ENCODE measurements around the gene ZNRD2.
A peak's percentile ranks its signal among the peaks of the same experiment; 100 is the strongest.

The ZNRD2 gene

DNA sequence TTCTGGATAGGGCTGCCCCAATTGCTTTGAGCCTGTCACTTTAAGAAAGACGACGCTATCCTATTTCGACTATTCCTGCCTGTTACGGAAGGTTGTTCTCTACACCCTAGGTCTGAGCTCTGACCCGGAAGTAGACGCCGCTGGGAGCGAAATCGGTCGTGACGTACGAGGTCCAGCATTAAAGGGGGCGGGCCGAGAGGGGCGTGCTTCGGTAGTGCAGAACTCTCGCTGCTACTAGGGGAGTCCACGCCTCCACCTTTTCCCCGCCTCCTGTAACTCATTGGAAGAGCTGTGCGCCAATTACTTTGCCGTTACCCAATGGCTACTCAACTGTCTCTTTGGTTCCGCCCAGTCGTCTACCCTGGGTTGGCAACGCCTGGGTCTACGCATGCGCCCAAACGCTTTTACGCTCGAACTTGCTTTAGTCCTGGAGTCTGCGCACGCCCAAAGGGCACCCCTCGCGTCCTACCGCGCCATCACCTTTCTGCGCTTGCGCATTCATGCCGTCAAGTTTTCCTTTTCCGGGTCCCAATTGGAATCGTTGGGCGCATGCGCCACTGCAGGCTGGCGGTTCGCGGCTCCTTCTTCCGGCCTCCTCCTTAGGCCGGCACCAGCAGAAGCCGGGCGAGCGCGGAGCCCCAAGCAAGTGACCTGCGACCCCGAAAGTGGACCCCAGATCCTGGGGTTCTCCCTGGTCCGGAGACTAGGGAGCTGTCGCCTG is 45.1 kb downstream of the ZNRD2 start, which contains the start of gene PCNX3:
TSS of gene PCNX3 (plus strand) at position 548 of the 721 bp plus-strand sequence. CDS start 536 bp downstream, outside the sequence.
- Histone ChIP-seq H4K20me1 (ENCODE audit: low read depth, low read length) (no peaks in the 10 kb centered on the region; the same call in 1 of the 2 replicates), H3K36me3 (ENCODE audit: low read length) (no peaks in the 10 kb centered on the region), H3K27me3 (ENCODE audit: low read length) (no peaks in the 10 kb centered on the region), H3F3A (ENCODE audit: insufficient read depth) (no peaks in the 10 kb centered on the region), H2AFZ (ENCODE audit: low read depth, low read length, severe bottlenecking) (peak within 1 kb of the TSS; percentile 32), H3K9me3 (ENCODE audit: insufficient read depth, low read length) (no peaks in the 10 kb centered on the region), H3K9me2 (replicated peaks; ENCODE audit: insufficient read depth, low read length) (no peaks in the 10 kb centered on the region), H3K79me2 (ENCODE audit: insufficient read depth, low read length) (peaks cover 35% of the 10 kb centered on the region), H3K9ac (ENCODE audit: low read length) (peak within 1 kb of the TSS; percentile 92), H3K4me3 (ENCODE audit: insufficient read depth, low read length, poor library complexity, severe bottlenecking) (peak within 1 kb of the TSS; percentile 86), H3K27ac (ENCODE audit: low read depth, low read length) (peak within 1 kb of the TSS; percentile 76), H3K4me2 (ENCODE audit: low read depth, low read length, poor library complexity, severe bottlenecking) (peak within 1 kb of the TSS; percentile 91)
- no peak for TF ChIP-seq EZH2phosphoT487 (conservative IDR thresholded peaks at IDR 0.05; ENCODE audit: low read length)
- TF ChIP-seq CTCF (IDR thresholded peaks at IDR 0.05; ENCODE audit: insufficient read depth, low read length, poor library complexity, severe bottlenecking) = no peak

DNA sequence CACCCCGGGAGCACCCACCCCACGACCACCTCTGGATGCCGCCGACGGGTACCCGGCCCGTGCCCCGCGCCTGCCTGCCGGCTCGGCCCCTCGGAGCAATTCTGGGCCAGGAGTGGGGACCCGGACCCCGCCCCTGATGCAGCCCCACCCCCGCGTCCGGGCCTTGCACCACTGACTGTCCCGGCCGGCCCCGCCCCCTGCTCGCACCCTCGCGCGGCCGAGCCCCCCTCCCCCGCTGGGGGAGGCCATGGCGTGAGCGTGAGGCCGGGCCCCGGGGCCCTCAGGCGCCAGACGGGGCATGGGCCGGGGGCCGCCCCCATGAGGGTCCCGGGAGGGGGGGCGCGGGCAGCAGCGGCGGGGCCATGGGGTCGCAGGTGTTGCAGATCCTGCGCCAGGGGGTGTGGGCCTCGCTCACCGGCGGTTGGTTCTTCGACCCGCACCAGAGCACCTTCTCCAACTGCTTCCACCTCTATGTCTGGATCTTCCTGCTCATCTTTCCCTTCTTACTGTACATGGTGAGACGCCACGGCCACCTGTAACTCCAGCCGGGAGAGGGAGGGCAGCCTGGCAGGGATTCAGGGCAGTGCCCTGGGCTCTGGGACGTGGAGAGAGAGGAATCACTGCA is 45.8 kb downstream of the ZNRD2 start:
- no peaks in the 10 kb centered on the region; the same call in 1 of the 2 replicates for H4K20me1 ChIP-seq (ENCODE audit: low read depth, low read length)
- peak overlapping the region; percentile 91 for H3K4me2 ChIP-seq (ENCODE audit: low read depth, low read length, poor library complexity, severe bottlenecking)
- peak overlapping the region; percentile 86 for H3K4me3 ChIP-seq (ENCODE audit: insufficient read depth, low read length, poor library complexity, severe bottlenecking)
- H3F3A ChIP-seq (ENCODE audit: insufficient read depth) = no peaks in the 10 kb centered on the region
- peak overlapping the region; percentile 92 for H3K9ac ChIP-seq (ENCODE audit: low read length)
- no peaks in the 10 kb centered on the region for H3K36me3 ChIP-seq (ENCODE audit: low read length)
- H3K9me3 ChIP-seq (ENCODE audit: insufficient read depth, low read length) = no peaks in the 10 kb centered on the region
- peak overlapping the region; percentile 76 for H3K27ac ChIP-seq (ENCODE audit: low read depth, low read length)
- H3K79me2 ChIP-seq (ENCODE audit: insufficient read depth, low read length) = peaks cover 35% of the 10 kb centered on the region
- no peaks in the 10 kb centered on the region for H3K9me2 ChIP-seq (replicated peaks; ENCODE audit: insufficient read depth, low read length)
- no peaks in the 10 kb centered on the region for H3K27me3 ChIP-seq (ENCODE audit: low read length)
- TF ChIP-seq CTCF (IDR thresholded peaks at IDR 0.05; ENCODE audit: insufficient read depth, low read length, poor library complexity, severe bottlenecking) (no peak), EZH2phosphoT487 (conservative IDR thresholded peaks at IDR 0.05; ENCODE audit: low read length) (no peak)
- no peak overlapping the region for H2AFZ ChIP-seq (ENCODE audit: low read depth, low read length, severe bottlenecking)

- Histone ChIP-seq H3K27me3 (ENCODE audit: low read length) (no peaks in the 10 kb centered on the region), H3K9me2 (replicated peaks; ENCODE audit: insufficient read depth, low read length) (no peaks in the 10 kb centered on the region), H3K79me2 (ENCODE audit: insufficient read depth, low read length) (peaks cover 35% of the 10 kb centered on the region), H2AFZ (ENCODE audit: low read depth, low read length, severe bottlenecking) (no peak overlapping the region), H3K4me3 (ENCODE audit: insufficient read depth, low read length, poor library complexity, severe bottlenecking) (peak overlapping the region; percentile 86), H3F3A (ENCODE audit: insufficient read depth) (no peaks in the 10 kb centered on the region), H3K9ac (ENCODE audit: low read length) (peak overlapping the region; percentile 92), H4K20me1 (ENCODE audit: low read depth, low read length) (no peaks in the 10 kb centered on the region; the same call in 1 of the 2 replicates), H3K27ac (ENCODE audit: low read depth, low read length) (peak overlapping the region; percentile 16; the same call in 1 of the 2 replicates), H3K4me2 (ENCODE audit: low read depth, low read length, poor library complexity, severe bottlenecking) (peak overlapping the region; percentile 91), H3K36me3 (ENCODE audit: low read length) (no peaks in the 10 kb centered on the region), H3K9me3 (ENCODE audit: insufficient read depth, low read length) (no peaks in the 10 kb centered on the region)
- no peak for TF ChIP-seq EZH2phosphoT487 (conservative IDR thresholded peaks at IDR 0.05; ENCODE audit: low read length)
- no peak for TF ChIP-seq CTCF (IDR thresholded peaks at IDR 0.05; ENCODE audit: insufficient read depth, low read length, poor library complexity, severe bottlenecking)
Observed at GRCh38 chr11:65616575-65617001, 46.3 kb downstream of the ZNRD2 start.
